GM12878 (cell line): ENCODE results near the gene MARCHF11.

ENCODE experiments used
- CTCF ChIP-seq, 3 experiments: IDR thresholded peaks in 2 of 3; conservative IDR thresholded peaks in 1 of 3; 2 replicates each; pipeline ENCODE4 v1.5.1; 2011; ENCODE audit warnings: low read depth in 3 of 3, low read length in 3 of 3, mild to moderate bottlenecking in 3 of 3, control low read depth in 2 of 3, moderate library complexity in 2 of 3, inconsistent platforms in 1 of 3, mixed read lengths in 1 of 3; ENCODE audit not compliant: control insufficient read depth in 2 of 3, insufficient read depth in 1 of 3; ENCODE audit errors: extremely low read depth in 1 of 3
- DPF2 ChIP-seq: fragments of 450-650 bp; IDR thresholded peaks from 2 replicates; pipeline ENCODE4 v1.6.1; 2017; ENCODE audit warnings: mild to moderate bottlenecking
- EZH2 ChIP-seq: IDR thresholded peaks from 2 replicates; pipeline ENCODE4 v1.6.1; 2012; ENCODE audit warnings: low read depth, mild to moderate bottlenecking, control low read depth, inconsistent platforms, low read length, borderline replicate concordance; ENCODE audit not compliant: control insufficient read depth
- PBX3 ChIP-seq: IDR thresholded peaks from 2 replicates; pipeline ENCODE4 v1.6.1; 2011; ENCODE audit warnings: mild to moderate bottlenecking, low read depth, low read length, moderate library complexity; ENCODE audit not compliant: insufficient replicate concordance
- RB1 ChIP-seq: fragments of 450-650 bp; formaldehyde crosslinking; IDR thresholded peaks from 2 replicates; pipeline ENCODE4 v1.6.1; 2017; ENCODE audit warnings: mild to moderate bottlenecking, borderline replicate concordance
- REST ChIP-seq: IDR thresholded peaks from 2 replicates; pipeline ENCODE4 v1.6.1; 2012; ENCODE audit warnings: mild to moderate bottlenecking, low read depth, low read length
- RFX5 ChIP-seq: IDR thresholded peaks from 2 replicates; pipeline ENCODE4 v1.6.1; 2011; ENCODE audit warnings: low read depth, low read length, improper control_type of control experiment
- ZBTB11 ChIP-seq: fragments of 450-650 bp; formaldehyde crosslinking; IDR thresholded peaks from 2 replicates; pipeline ENCODE4 v1.5.0; 2022; ENCODE audit warnings: mild to moderate bottlenecking, missing genetic modification characterization
- ZZZ3 ChIP-seq: IDR thresholded peaks from 2 replicates; pipeline ENCODE4 v1.6.1; 2011; ENCODE audit warnings: low read depth; ENCODE audit not compliant: control insufficient read depth, insufficient read length

- no peak for TF ChIP-seq EZH2
- TF ChIP-seq CTCF (IDR thresholded peaks at IDR 0.05 in 2 of 3, conservative IDR thresholded peaks at IDR 0.05 in 1 of 3; ENCODE audit: control insufficient read depth in 2 of 3, extremely low read depth in 1 of 3, insufficient read depth in 1 of 3, low read depth in 3 of 3, low read length in 3 of 3) = no peak
- no peak for TF ChIP-seq REST
- TF ChIP-seq RFX5 = no peak
- no peak for TF ChIP-seq ZZZ3
- TF ChIP-seq ZBTB11 (CRISPR knock-in tag) = no peak
- no peak for TF ChIP-seq RB1
- no peak for TF ChIP-seq DPF2
- no peak for TF ChIP-seq PBX3
Measured at GRCh38 chr5:16119790-16120189, 59.8 kb downstream of the MARCHF11 start.
